ENCODE measurements around the gene ATP6V0A4.

The ATP6V0A4 gene

DNA sequence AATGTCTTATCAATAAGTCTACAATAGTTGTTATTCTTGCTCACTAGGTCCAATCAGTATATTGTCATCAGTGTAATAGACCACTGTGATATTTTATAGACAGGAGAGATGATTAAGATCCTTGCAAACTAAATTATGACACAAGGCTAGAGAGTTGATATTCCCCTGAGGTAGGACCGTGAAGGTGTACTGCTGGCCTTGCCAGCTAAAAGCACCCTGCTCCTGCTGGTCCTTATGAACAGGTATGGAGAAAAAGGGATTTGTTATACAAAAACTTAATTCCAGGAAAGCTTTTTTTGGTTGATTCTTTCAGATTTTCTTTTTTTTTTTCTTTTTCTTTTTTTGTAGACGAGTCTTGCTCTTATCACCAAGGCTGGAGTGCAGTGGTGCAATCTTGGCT is 17.0 kb downstream of the ATP6V0A4 start:
- Histone ChIP-seq H3K27me3 (ENCODE audit: control insufficient read depth in 5 of 5, insufficient read depth in 4 of 5, low read length in 5 of 5) (no peaks in the 10 kb centered on the region), H3K4me1 (ENCODE audit: control insufficient read depth in 5 of 5, insufficient read depth in 5 of 5, low read length in 5 of 5) (no peaks in the 10 kb centered on the region), H3K27ac (ENCODE audit: low read depth, low read length) (no peak overlapping the region), H3K36me3 (ENCODE audit: control insufficient read depth in 5 of 5, insufficient read depth in 5 of 5, low read length in 5 of 5) (no peaks in the 10 kb centered on the region), H3K4me3 (ENCODE audit: low read depth in 1 of 5, low read length in 5 of 5) (no peak overlapping the region), H3K9ac (ENCODE audit: low read length in 5 of 5) (no peak overlapping the region), H3K9me3 (ENCODE audit: control insufficient read depth in 5 of 5, low read length in 5 of 5) (peaks cover 0 to 4% (median 0%) of the 10 kb centered on the region in 5 donors)

DNA sequence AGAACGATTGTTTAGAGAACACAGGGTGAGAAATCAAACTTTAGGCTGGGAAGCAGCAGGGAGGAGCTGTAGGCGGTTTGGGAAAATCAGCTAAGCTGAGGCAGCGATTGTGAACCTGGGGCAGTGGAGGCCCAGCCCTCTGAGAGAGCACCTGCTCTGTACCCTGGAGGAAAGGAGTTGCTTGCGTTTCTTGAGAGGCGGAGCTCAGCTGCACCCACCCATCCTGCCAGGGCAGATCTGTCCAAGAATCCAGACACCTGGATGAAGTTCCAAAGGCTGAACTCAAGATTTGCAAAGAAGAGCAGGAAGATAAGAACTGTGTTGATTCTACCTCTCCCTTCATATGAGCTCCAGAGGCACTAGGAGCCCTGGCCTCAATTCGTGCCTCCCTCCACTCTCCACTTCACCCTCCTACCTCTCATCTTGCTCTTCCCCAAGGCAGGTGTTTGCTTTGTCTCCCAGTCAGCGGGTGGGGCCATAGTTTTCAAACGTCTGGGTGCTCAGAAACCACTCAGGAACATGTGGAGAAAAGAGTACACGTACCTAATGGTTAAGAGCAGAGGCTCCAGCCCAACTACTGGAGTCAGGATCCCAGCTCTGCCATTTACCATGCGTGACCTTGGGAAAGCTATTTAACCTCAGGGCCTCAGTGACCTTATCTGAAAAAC is 21.7 kb downstream of the ATP6V0A4 start:
- Histone ChIP-seq H3K27me3 (ENCODE audit: control insufficient read depth in 5 of 5, insufficient read depth in 4 of 5, low read length in 5 of 5) (peaks cover 0 to 6% (median 0%) of the 10 kb centered on the region in 5 donors), H3K27ac (ENCODE audit: low read depth, low read length) (no peak overlapping the region), H3K4me3 (ENCODE audit: low read depth in 1 of 5, low read length in 5 of 5) (no peak overlapping the region), H3K9ac (ENCODE audit: low read length in 5 of 5) (no peak overlapping the region), H3K4me1 (ENCODE audit: control insufficient read depth in 5 of 5, insufficient read depth in 5 of 5, low read length in 5 of 5) (no peaks in the 10 kb centered on the region), H3K36me3 (ENCODE audit: control insufficient read depth in 5 of 5, insufficient read depth in 5 of 5, low read length in 5 of 5) (no peaks in the 10 kb centered on the region), H3K9me3 (ENCODE audit: control insufficient read depth in 5 of 5, low read length in 5 of 5) (no peaks in the 10 kb centered on the region)

DNA sequence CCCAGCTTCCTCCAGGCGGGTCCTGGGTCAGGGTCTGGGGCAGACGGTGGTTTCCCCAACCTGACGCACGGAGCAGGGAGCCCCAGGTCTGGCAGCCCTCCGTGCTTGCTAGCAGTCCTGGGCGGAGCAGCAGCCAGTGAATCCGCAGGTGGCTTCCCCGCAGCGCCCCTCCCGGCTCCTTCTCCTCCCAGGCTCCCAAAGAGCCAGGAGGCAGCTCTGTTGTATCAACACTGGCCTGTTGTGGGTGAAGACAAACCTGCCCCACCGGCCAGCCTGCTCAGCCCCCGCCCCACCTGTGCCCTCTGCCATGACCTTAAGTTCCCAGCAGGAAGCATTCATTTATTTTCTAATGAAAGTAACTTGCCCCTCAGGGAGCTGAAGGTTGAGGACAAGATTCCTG is 24.2 kb downstream of the ATP6V0A4 start:
- Histone ChIP-seq H3K27me3 (ENCODE audit: control insufficient read depth in 5 of 5, insufficient read depth in 4 of 5, low read length in 5 of 5) (peaks cover 0 to 6% (median 0%) of the 10 kb centered on the region in 5 donors), H3K9me3 (ENCODE audit: control insufficient read depth in 5 of 5, low read length in 5 of 5) (no peaks in the 10 kb centered on the region), H3K36me3 (ENCODE audit: control insufficient read depth in 5 of 5, insufficient read depth in 5 of 5, low read length in 5 of 5) (no peaks in the 10 kb centered on the region), H3K4me1 (ENCODE audit: control insufficient read depth in 5 of 5, insufficient read depth in 5 of 5, low read length in 5 of 5) (no peaks in the 10 kb centered on the region), H3K9ac (ENCODE audit: low read length in 5 of 5) (no peak overlapping the region), H3K4me3 (ENCODE audit: low read depth in 1 of 5, low read length in 5 of 5) (no peak overlapping the region), H3K27ac (ENCODE audit: low read depth, low read length) (no peak overlapping the region)

DNA sequence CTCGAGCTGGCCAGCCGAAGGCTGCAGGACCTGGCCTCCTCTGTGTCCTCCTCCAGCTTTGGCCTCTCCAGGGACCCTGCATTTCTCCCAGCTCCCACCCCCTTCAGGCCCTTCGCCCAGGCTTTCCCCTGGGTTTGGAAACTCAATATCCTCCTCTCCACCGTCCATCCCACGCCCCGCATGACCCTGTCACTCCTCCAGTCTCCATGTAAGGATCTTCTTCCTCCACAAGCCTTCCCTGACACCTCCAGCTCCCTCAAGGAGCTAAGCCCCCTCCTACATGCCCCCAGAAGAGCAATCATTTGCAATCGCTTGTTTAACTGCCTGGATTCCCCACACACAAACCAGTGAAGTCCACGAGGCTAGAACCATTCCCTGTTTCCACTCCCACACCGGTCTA is 24.8 kb downstream of the ATP6V0A4 start:
- Histone ChIP-seq H3K27me3 (ENCODE audit: control insufficient read depth in 5 of 5, insufficient read depth in 4 of 5, low read length in 5 of 5) (peaks cover 0 to 6% (median 0%) of the 10 kb centered on the region in 5 donors), H3K9ac (ENCODE audit: low read length in 5 of 5) (no peak overlapping the region), H3K27ac (ENCODE audit: low read depth, low read length) (no peak overlapping the region), H3K36me3 (ENCODE audit: control insufficient read depth in 5 of 5, insufficient read depth in 5 of 5, low read length in 5 of 5) (no peaks in the 10 kb centered on the region), H3K9me3 (ENCODE audit: control insufficient read depth in 5 of 5, low read length in 5 of 5) (no peaks in the 10 kb centered on the region), H3K4me3 (ENCODE audit: low read depth in 1 of 5, low read length in 5 of 5) (no peak overlapping the region), H3K4me1 (ENCODE audit: control insufficient read depth in 5 of 5, insufficient read depth in 5 of 5, low read length in 5 of 5) (no peaks in the 10 kb centered on the region)

DNA sequence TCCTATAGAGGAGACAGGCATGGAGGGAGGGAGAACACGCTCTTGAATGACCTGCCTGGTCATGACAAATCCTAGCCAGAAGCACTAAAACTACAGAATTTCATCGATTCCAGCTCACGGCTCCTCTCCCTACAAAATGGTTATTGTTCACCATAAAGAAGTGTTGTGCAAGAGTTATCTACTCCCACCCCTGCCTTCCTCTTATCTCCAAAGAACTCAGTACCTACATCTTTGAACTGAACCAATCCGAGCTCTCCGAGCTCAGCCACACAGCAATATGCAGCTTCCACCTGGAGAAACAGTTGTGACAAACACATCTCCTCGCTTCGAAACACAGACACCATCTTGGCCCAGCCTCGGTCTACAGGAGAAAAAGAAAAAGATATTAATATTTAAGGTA is 27.1 kb downstream of the ATP6V0A4 start:
- H3K4me3 ChIP-seq (ENCODE audit: low read depth in 1 of 5, low read length in 5 of 5): no peak overlapping the region
- no peak overlapping the region for H3K27ac ChIP-seq (ENCODE audit: low read depth, low read length)
- no peaks in the 10 kb centered on the region for H3K9me3 ChIP-seq (ENCODE audit: control insufficient read depth in 5 of 5, low read length in 5 of 5)
- H3K4me1 ChIP-seq (ENCODE audit: control insufficient read depth in 5 of 5, insufficient read depth in 5 of 5, low read length in 5 of 5): no peaks in the 10 kb centered on the region
- no peaks in the 10 kb centered on the region for H3K36me3 ChIP-seq (ENCODE audit: control insufficient read depth in 5 of 5, insufficient read depth in 5 of 5, low read length in 5 of 5)
- no peak overlapping the region for H3K9ac ChIP-seq (ENCODE audit: low read length in 5 of 5)
- peaks cover 0 to 6% (median 0%) of the 10 kb centered on the region in 5 donors for H3K27me3 ChIP-seq (ENCODE audit: control insufficient read depth in 5 of 5, insufficient read depth in 4 of 5, low read length in 5 of 5)

DNA sequence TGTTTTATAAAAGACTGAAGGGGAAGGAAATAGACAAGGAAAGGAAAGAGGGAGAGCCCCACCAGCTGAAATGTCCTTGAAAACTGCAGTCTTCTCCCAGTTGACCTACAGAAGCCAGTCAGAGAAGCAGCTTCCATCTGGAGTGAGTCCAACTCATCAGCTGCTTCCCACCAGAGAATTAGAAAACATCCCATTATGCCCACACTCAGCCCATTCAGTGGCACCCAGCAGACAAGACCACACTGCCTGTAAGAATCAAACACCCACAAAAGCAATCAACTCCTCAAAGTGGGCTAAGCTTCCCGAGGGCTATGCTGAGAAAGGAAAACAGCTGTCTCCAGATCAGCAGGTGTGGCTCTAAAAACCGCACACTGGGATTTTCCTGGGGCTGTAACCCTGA is 29.8 kb downstream of the ATP6V0A4 start:
- Histone ChIP-seq H3K36me3 (ENCODE audit: control insufficient read depth in 5 of 5, insufficient read depth in 5 of 5, low read length in 5 of 5) (no peaks in the 10 kb centered on the region), H3K9me3 (ENCODE audit: control insufficient read depth in 5 of 5, low read length in 5 of 5) (no peaks in the 10 kb centered on the region), H3K4me3 (ENCODE audit: low read depth in 1 of 5, low read length in 5 of 5) (no peak overlapping the region), H3K9ac (ENCODE audit: low read length in 5 of 5) (no peak overlapping the region), H3K27me3 (ENCODE audit: control insufficient read depth in 5 of 5, insufficient read depth in 4 of 5, low read length in 5 of 5) (peaks cover 0 to 2% (median 0%) of the 10 kb centered on the region in 5 donors), H3K4me1 (ENCODE audit: control insufficient read depth in 5 of 5, insufficient read depth in 5 of 5, low read length in 5 of 5) (no peaks in the 10 kb centered on the region), H3K27ac (ENCODE audit: low read depth, low read length) (no peak overlapping the region)

DNA sequence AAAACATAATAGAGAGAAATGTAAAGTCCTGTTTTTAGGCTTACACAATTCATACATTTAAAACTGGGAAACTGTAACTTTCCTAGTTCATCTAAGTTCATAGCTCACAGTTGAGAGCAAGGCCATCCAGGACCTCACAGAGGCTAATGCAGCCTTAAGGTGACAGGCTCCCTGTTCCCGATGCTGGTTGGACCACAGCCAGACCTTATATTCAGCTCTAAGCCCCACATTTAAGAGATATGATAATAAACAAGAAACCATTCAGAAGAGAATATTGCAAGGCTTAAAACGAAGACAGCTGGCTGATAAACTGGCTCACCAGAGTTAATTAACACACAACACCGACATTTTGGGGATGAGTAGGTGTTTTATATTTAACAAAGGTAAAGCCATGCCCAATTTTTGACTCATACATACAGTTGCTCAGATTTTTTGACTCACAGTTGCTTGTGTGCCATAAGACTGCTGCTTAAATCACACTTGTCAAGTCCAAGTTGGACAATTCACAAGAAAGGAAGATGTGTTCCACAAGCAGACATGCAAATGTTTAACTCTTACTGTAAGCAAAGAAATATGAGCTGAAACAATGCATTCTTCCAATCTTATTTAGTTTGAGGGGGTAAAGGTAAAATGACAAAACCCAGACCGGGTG is 41.3 kb downstream of the ATP6V0A4 start:
- Histone ChIP-seq H3K27me3 (ENCODE audit: control insufficient read depth in 5 of 5, insufficient read depth in 4 of 5, low read length in 5 of 5) (peaks cover 0 to 6% (median 0%) of the 10 kb centered on the region in 5 donors), H3K36me3 (ENCODE audit: control insufficient read depth in 5 of 5, insufficient read depth in 5 of 5, low read length in 5 of 5) (no peaks in the 10 kb centered on the region), H3K27ac (ENCODE audit: low read depth, low read length) (no peak overlapping the region), H3K9me3 (ENCODE audit: control insufficient read depth in 5 of 5, low read length in 5 of 5) (no peaks in the 10 kb centered on the region), H3K9ac (ENCODE audit: low read length in 5 of 5) (no peak overlapping the region), H3K4me3 (ENCODE audit: low read depth in 1 of 5, low read length in 5 of 5) (no peak overlapping the region), H3K4me1 (ENCODE audit: control insufficient read depth in 5 of 5, insufficient read depth in 5 of 5, low read length in 5 of 5) (no peaks in the 10 kb centered on the region)

DNA sequence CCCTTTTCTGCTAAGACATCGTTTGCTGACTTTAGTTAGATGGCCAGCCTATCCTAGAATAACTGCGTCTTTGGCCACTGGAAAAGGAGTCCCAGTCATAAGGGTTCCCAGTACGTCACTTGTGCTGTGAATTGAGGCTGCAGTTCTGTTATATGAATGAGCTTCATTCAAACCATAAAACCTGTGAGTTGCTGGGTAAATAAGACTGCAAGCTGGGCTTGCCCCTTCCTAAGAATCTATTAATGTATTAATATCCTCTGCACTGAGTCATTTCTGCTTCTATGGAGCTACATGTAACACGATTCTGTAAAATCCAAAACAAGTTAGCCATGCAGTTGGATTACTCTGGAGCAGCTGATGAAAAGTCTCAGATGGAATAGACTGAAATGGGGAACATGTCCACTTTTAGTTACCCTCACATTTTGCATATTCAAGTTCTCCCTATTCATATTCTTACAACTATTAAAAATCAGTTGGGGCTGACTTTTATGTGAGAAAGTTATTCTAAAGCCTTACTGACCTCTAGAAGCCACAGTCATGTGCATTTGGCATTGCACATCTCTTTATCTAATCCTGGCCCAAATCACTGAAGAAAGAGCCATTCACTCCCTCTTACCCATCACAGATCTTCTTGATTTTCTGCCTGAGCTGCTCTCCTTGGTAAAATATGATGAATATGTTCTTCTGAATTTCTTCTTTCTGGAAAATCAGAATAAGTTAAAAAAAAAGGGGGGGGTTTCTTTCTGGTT is 42.0 kb downstream of the ATP6V0A4 start:
- no peak overlapping the region for H3K27ac ChIP-seq (ENCODE audit: low read depth, low read length)
- H3K9ac ChIP-seq (ENCODE audit: low read length in 5 of 5): no peak overlapping the region
- H3K4me1 ChIP-seq (ENCODE audit: control insufficient read depth in 5 of 5, insufficient read depth in 5 of 5, low read length in 5 of 5): no peaks in the 10 kb centered on the region
- H3K9me3 ChIP-seq (ENCODE audit: control insufficient read depth in 5 of 5, low read length in 5 of 5): no peaks in the 10 kb centered on the region
- H3K36me3 ChIP-seq (ENCODE audit: control insufficient read depth in 5 of 5, insufficient read depth in 5 of 5, low read length in 5 of 5): no peaks in the 10 kb centered on the region
- H3K4me3 ChIP-seq (ENCODE audit: low read depth in 1 of 5, low read length in 5 of 5): no peak overlapping the region
- H3K27me3 ChIP-seq (ENCODE audit: control insufficient read depth in 5 of 5, insufficient read depth in 4 of 5, low read length in 5 of 5): peaks cover 0 to 12% (median 1%) of the 10 kb centered on the region in 5 donors

DNA sequence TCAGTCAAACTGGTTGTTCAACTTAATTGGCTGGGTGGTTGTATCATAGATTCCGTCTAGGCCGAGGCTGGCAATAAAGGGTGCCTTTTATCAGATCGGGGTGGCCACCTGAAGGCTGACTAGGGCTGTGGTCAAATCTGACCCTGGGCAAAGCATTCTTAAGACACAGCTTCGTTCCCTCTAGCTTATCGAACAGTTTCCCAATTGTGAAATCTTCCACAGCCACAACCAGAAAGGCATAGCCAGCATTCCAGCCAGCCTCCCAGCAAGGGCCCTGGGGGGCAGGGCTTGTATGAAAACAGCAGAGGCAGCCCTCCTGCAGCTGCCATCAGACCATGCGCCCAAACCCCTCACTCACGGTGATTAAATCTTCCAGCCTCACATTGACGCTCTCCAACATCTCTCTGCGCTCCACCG is 42.7 kb downstream of the ATP6V0A4 start:
- H3K9ac ChIP-seq (ENCODE audit: low read length in 5 of 5): no peak overlapping the region
- H3K9me3 ChIP-seq (ENCODE audit: control insufficient read depth in 5 of 5, low read length in 5 of 5): no peaks in the 10 kb centered on the region
- H3K4me3 ChIP-seq (ENCODE audit: low read depth in 1 of 5, low read length in 5 of 5): no peak overlapping the region
- no peak overlapping the region for H3K27ac ChIP-seq (ENCODE audit: low read depth, low read length)
- H3K4me1 ChIP-seq (ENCODE audit: control insufficient read depth in 5 of 5, insufficient read depth in 5 of 5, low read length in 5 of 5): no peaks in the 10 kb centered on the region
- H3K36me3 ChIP-seq (ENCODE audit: control insufficient read depth in 5 of 5, insufficient read depth in 5 of 5, low read length in 5 of 5): no peaks in the 10 kb centered on the region
- peaks cover 0 to 14% (median 7%) of the 10 kb centered on the region in 5 donors for H3K27me3 ChIP-seq (ENCODE audit: control insufficient read depth in 5 of 5, insufficient read depth in 4 of 5, low read length in 5 of 5)

DNA sequence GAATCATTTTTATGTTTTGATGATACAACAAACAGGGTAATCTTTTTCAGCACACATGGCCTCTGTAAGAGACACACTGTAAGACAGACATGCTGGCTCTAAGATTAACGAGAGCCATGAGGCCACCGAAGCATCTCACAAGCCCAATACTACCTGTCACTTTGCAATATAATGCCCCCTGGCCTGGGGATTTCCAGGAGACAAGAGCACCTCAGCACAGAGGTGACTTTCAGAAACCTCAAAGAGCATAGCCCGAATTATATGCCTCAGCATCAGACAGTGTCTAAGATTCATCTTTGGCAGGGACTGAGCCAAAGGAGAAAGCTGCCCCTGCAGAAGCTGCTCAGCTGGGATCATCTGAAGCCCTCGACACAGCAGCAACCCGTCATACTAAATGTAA is 44.4 kb downstream of the ATP6V0A4 start:
- Histone ChIP-seq H3K4me3 (ENCODE audit: low read depth in 1 of 5, low read length in 5 of 5) (no peak overlapping the region), H3K4me1 (ENCODE audit: control insufficient read depth in 5 of 5, insufficient read depth in 5 of 5, low read length in 5 of 5) (no peaks in the 10 kb centered on the region), H3K27me3 (ENCODE audit: control insufficient read depth in 5 of 5, insufficient read depth in 4 of 5, low read length in 5 of 5) (peaks cover 0 to 14% (median 8%) of the 10 kb centered on the region in 5 donors), H3K9ac (ENCODE audit: low read length in 5 of 5) (no peak overlapping the region), H3K9me3 (ENCODE audit: control insufficient read depth in 5 of 5, low read length in 5 of 5) (no peaks in the 10 kb centered on the region), H3K36me3 (ENCODE audit: control insufficient read depth in 5 of 5, insufficient read depth in 5 of 5, low read length in 5 of 5) (no peaks in the 10 kb centered on the region), H3K27ac (ENCODE audit: low read depth, low read length) (no peak overlapping the region)
